Measurements from ENCODE around the gene KIRREL1. TPM values are rescaled to one million over a fixed set of nuclear protein-coding genes. Genes with fewer than 3 reads are reported as not detected.

Gene KIRREL1
- total and polyA plus RNA-seq, 2 donors from 2014 or later = 13.7 to 54.9 TPM

GRCh38 chr1:158045639-158046038 lies 52.2 kb downstream of the KIRREL1 start:
- intact Hi-C loops (cut with DNase I) = no loop called here
- Histone ChIP-seq H3K27ac (ENCODE audit: low read depth in 2 of 2, low read length in 2 of 2) (no peak overlapping the region), H3K9ac (ENCODE audit: low read length in 3 of 3) (no peak overlapping the region), H3K4me3 (ENCODE audit: low read length in 3 of 3) (no peak overlapping the region), H3K36me3 (ENCODE audit: control insufficient read depth in 2 of 3, insufficient read depth in 3 of 3, low read length in 3 of 3) (no peaks in the 10 kb centered on the region), H3K27me3 (ENCODE audit: control insufficient read depth, insufficient read depth, low read length) (no peaks in the 10 kb centered on the region), H3K4me1 (ENCODE audit: control insufficient read depth in 2 of 3, insufficient read depth in 2 of 3, low read depth in 1 of 3, low read length in 3 of 3) (peaks cover 9 to 22% (median 19%) of the 10 kb centered on the region in 3 donors), H3K9me3 (ENCODE audit: control insufficient read depth in 2 of 3, insufficient read depth in 1 of 3, low read length in 3 of 3) (no peaks in the 10 kb centered on the region)
- FAIRE-seq (peak; percentile 85), DNase-seq (peak in 1 of 5 donors; percentile 72)
- TF ChIP-seq CTCF (IDR thresholded peaks at IDR 0.05; ENCODE audit: borderline replicate concordance, extremely low read depth, insufficient read depth) = no peak

DNA sequence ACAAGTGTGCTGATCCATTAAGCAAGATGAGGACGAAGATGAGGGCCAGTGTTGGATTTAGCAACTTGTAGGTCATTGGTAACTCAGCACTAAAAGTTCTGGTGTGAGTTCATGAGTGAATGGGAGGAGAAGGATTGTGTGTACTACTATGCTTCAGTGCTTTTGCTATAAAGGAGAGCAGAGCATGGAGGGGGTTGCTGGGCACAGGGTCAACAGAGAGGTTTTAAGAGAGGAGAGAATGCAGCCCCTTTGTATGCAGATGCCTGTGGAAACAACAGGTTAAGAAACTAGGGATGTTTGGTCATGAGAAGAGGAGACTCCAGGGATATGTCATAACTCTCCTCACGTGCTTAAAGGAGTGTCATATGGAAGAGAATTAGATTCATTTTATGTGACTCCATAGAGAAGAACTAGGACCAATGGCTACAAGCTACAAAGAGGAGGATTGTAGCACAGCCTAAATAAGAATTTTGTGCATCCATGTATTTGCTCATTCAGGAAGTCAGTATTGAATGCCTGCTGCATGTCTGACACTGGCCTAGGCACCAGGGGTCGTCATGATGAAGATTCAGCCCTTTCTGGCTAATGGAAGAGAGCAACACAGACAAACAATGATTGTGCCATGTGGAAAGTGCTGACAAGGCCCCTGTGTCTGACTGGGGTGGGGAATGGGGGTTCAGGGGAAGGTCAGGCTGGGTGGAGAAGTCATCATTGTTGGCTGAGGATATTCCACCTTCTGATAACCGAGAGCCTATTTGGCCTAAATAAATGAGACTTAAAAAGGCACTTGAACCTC lies 53.5 kb downstream of the KIRREL1 start:
- TF ChIP-seq CTCF (IDR thresholded peaks at IDR 0.05; ENCODE audit: borderline replicate concordance, extremely low read depth, insufficient read depth) = no peak
- Histone ChIP-seq H3K4me1 (ENCODE audit: control insufficient read depth in 2 of 3, insufficient read depth in 2 of 3, low read depth in 1 of 3, low read length in 3 of 3) (peaks cover 9 to 22% (median 19%) of the 10 kb centered on the region in 3 donors), H3K27ac (ENCODE audit: low read depth in 2 of 2, low read length in 2 of 2) (no peak overlapping the region), H3K36me3 (ENCODE audit: control insufficient read depth in 2 of 3, insufficient read depth in 3 of 3, low read length in 3 of 3) (no peaks in the 10 kb centered on the region), H3K9ac (ENCODE audit: low read length in 3 of 3) (no peak overlapping the region), H3K4me3 (ENCODE audit: low read length in 3 of 3) (no peak overlapping the region), H3K9me3 (ENCODE audit: control insufficient read depth in 2 of 3, insufficient read depth in 1 of 3, low read length in 3 of 3) (no peaks in the 10 kb centered on the region), H3K27me3 (ENCODE audit: control insufficient read depth, insufficient read depth, low read length) (no peaks in the 10 kb centered on the region)
- FAIRE-seq (no peak), DNase-seq (peak in 3 of 5 donors; percentile 44 to 62 (median 54))
- intact Hi-C loops (cut with DNase I) = no loop called here

GRCh38 chr1:158048371-158049067 lies 55.1 kb downstream of the KIRREL1 start:
- H3K4me1 ChIP-seq (ENCODE audit: control insufficient read depth in 2 of 3, insufficient read depth in 2 of 3, low read depth in 1 of 3, low read length in 3 of 3) = peaks cover 9 to 22% (median 19%) of the 10 kb centered on the region in 3 donors
- no peak overlapping the region for H3K4me3 ChIP-seq (ENCODE audit: low read length in 3 of 3)
- peaks cover 0 to 2% (median 0%) of the 10 kb centered on the region in 3 donors for H3K36me3 ChIP-seq (ENCODE audit: control insufficient read depth in 2 of 3, insufficient read depth in 3 of 3, low read length in 3 of 3)
- no peaks in the 10 kb centered on the region for H3K27me3 ChIP-seq (ENCODE audit: control insufficient read depth, insufficient read depth, low read length)
- intact Hi-C loops (cut with DNase I) = no loop called here
- no peak for FAIRE-seq
- H3K27ac ChIP-seq (ENCODE audit: low read depth in 2 of 2, low read length in 2 of 2) = no peak overlapping the region
- no peak overlapping the region for H3K9ac ChIP-seq (ENCODE audit: low read length in 3 of 3)
- no peak for TF ChIP-seq CTCF (IDR thresholded peaks at IDR 0.05; ENCODE audit: borderline replicate concordance, extremely low read depth, insufficient read depth)
- no peaks in the 10 kb centered on the region for H3K9me3 ChIP-seq (ENCODE audit: control insufficient read depth in 2 of 3, insufficient read depth in 1 of 3, low read length in 3 of 3)
- no peak for DNase-seq

Data from kidney (tissue), 14 donors.